Left ventricle myocardium superior (tissue), 1 donor: Measurements from ENCODE around the gene ELANE. TPM values are rescaled to one million over a fixed set of nuclear protein-coding genes. Genes with fewer than 3 reads are reported as not detected.
A peak's percentile ranks its signal among the peaks of the same experiment; 100 is the strongest.

Experiments used
- ATAC-seq: fragments of 200-7000 bp; cut with Tn5 transposase; one replicate; pipeline ENCODE4 v1.9.1; 2020; ENCODE audit warnings: mild to moderate bottlenecking, moderate library complexity
- DNase-seq: peaks from one replicate; pipeline ENCODE4 v3.0.0-alpha.2; 2020
- intact Hi-C: fragments of 100-400 bp; cut with micrococcal nuclease; formaldehyde crosslinking; loops from one replicate; pipeline ENCODE4 v1.11.0; 2022
- long read RNA-seq: library from polyadenylated mRNA; unstranded; transcript quantifications from one replicate; pipeline ENCODE4 v2.0.0, GENCODE V29; 2021
- total RNA-seq: library from RNA; stranded (reverse); fragmentation: NEBNext Ultra II Directional; extraction: Animal tissue kit (Norgen Biotek cat#: 25700); gene quantifications from one replicate; pipeline ENCODE4 v1.2.1, GENCODE V29; 2021
- donor health status: DM: no; HTN: yes; CAD: no; lungs with severe emphysema.

ELANE gene
- total RNA-seq, result 1.5 TPM
- long read RNA-seq, partial matches to known transcripts, result 0 of 3 reads
- long read RNA-seq, other reads (novel, unspliced or antisense), result 3 of 3 reads

- ATAC-seq, result no peak
- intact Hi-C loops, result no loop called here
- DNase-seq, result no peak
These were observed at the start of gene ELANE for GRCh38 chr19:852136-853013. ELANE (plus strand) TSS chr19:852303; CDS start chr19:852329, 26 bp downstream.

- no peak for DNase-seq
- no peak for ATAC-seq
- intact Hi-C loops, result no loop called here
These were observed 49.5 kb upstream of the ELANE start for GRCh38 chr19:802498-803098.

GRCh38 chr19:803099-803561, 49.0 kb upstream of the ELANE start:
- intact Hi-C loops, result no loop called here

GRCh38 chr19:803686-804418, 48.3 kb upstream of the ELANE start:
- ATAC-seq (no peak), DNase-seq (no peak)
- intact Hi-C loops, result no loop called here

More at GRCh38 chr19:803099-803561, 49.0 kb upstream of the ELANE start:
- no peak for DNase-seq
- ATAC-seq, result no peak

- ATAC-seq (no peak), DNase-seq (no peak)
- intact Hi-C loops, result no loop called here
These were observed 47.5 kb upstream of the ELANE start for GRCh38 chr19:804419-805165.

- no peak for ATAC-seq
- no peak for DNase-seq
- intact Hi-C loops, result no loop called here
These were observed 46.9 kb upstream of the ELANE start for GRCh38 chr19:805166-805551.

- ATAC-seq (no peak), DNase-seq (peak; percentile 34)
- intact Hi-C loops, result no loop called here
These were observed 46.2 kb upstream of the ELANE start for GRCh38 chr19:805600-806550.

GRCh38 chr19:806815-807421, 45.2 kb upstream of the ELANE start:
- intact Hi-C loops, result no loop called here
- DNase-seq, result no peak
- no peak for ATAC-seq

GRCh38 chr19:807627-808422, 44.3 kb upstream of the ELANE start:
- ATAC-seq (no peak), DNase-seq (no peak)
- intact Hi-C loops, result no loop called here

GRCh38 chr19:808423-808775, 43.7 kb upstream of the ELANE start:
- DNase-seq (no peak), ATAC-seq (no peak)
- intact Hi-C loops, result no loop called here

- intact Hi-C loops, result no loop called here
- no peak for ATAC-seq
- DNase-seq, result peak; percentile 35
These were observed 41.8 kb upstream of the ELANE start for GRCh38 chr19:810077-810855.

- ATAC-seq (no peak), DNase-seq (no peak)
- intact Hi-C loops, result no loop called here
These were observed 41.1 kb upstream of the ELANE start for GRCh38 chr19:810883-811489.

- DNase-seq (no peak), ATAC-seq (no peak)
- intact Hi-C loops, result no loop called here
These were observed 40.5 kb upstream of the ELANE start for GRCh38 chr19:811506-812048.

GRCh38 chr19:812049-812746, 39.9 kb upstream of the ELANE start:
- intact Hi-C loops, result no loop called here
- ATAC-seq, result no peak
- DNase-seq, result no peak

- no peak for DNase-seq
- intact Hi-C loops, result no loop called here
- ATAC-seq, result no peak
These were observed 39.3 kb upstream of the ELANE start for GRCh38 chr19:812747-813218.
